ENCODE measurements around the gene USP30.

USP30 gene

DNA sequence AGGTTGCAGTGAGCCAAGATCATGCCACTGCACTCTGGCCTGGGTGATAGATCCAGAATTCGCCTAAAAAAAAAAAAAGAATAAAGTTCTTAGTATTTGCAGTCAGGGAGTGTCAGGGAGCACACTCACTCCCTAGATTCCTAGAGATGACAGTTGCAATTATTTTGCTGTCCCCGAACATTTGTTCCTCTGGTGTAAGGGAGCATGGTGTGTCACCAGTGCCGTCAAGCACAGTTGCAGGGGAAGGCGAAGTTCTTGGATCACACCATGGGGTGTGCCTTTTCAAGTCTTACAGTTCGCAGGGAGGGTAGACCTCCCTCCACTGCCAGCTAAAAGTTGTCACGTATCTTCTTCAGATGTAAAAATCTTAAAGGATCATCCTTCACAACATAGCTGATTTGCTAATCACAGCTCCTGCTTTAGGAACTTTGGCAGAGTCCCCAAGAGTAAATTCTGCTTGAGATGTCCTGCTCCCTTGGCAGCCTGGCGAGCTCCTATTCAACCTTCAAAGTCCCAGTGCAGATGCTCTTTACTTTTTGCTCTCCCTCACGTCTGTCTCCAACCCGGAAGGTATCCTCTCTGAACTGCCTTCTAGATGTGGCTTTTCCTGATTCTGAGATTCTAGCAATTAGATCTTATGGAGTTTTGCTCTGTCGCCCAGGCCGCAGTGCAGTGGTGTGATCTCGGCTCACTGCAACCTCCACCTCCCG, 75.3 kb downstream of the USP30 start:
- no peak for DNase-seq (ENCODE audit: low spot score)

DNA sequence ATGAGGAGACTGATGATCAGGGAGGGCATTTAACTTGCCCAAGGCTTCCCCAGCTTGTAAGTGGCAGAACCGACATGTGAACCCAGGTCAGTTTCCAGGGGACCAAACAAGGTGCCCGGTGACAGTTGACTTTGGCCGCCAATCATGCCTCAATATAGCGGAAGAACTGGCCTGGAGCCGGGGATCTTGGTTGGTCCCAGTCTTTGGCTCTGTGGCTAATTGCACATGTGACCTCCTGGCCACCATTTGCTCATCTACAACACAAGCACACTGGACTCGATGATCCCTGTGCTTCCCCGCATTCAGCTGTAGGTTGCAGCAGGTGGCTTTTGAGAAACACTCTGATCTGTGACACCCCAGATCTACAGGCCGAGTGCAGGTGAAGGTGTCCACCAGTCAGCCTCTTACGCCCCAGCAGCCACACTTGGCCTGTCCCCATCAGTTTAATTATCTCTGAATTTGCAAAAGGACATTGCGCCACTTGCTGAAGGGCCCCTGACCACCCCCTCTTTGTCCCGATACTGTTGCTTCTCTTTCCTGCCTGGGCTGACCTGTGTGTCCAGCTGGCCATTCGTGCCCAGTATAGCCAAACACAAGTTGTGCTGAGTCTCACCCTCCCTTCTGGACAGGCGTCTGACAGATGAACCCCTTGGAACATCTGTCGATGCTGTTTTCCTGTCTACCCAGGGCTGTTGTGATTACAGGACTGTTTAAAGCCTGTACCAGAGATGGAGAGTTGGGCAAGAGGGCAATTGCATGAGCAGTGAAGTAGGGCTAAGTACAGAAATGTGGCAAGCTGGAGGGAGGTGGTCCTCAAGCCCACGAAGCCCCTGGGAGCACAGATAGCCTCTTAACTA, 78.1 kb downstream of the USP30 start:
- DNase-seq (ENCODE audit: low spot score): no peak

GRCh38 chr12:109131154-109132050, 79.0 kb downstream of the USP30 start:
- no peak for DNase-seq (ENCODE audit: low spot score)

GRCh38 chr12:109134186-109134917, 82.0 kb downstream of the USP30 start:
- DNase-seq (ENCODE audit: low spot score): peak; percentile 85

GRCh38 chr12:109137055-109137454, 84.7 kb downstream of the USP30 start:
- no peak for DNase-seq (ENCODE audit: low spot score)
